Right cardiac atrium (tissue), 5 donors: ENCODE data around the gene CMYA5. TPM values are rescaled to one million over a fixed set of nuclear protein-coding genes. Genes with fewer than 3 reads are reported as not detected.
"Not testable (repeated sequence)": the region's sequence is repeated elsewhere in the genome, so short reads cannot be mapped to it uniquely, and the experiment has no call there.

ENCODE experiments used
- ATAC-seq, 2 donors: fragments of 200-7000 bp; cut with Tn5 transposase; one replicate each; pipeline versions ENCODE4 v1.8.0 to v1.9.1; 2020; ENCODE audit warnings: moderate library complexity in 2 of 2, mild to moderate bottlenecking in 1 of 2
- DNase-seq, 3 donors: peaks; one replicate each; pipeline ENCODE4 v3.0.0-alpha.2; 2020
- H3K27ac ChIP-seq: one replicate; pipeline ENCODE4 v1.5.1; 2013; ENCODE audit warnings: mild to moderate bottlenecking, low read length, control low read depth, moderate library complexity
- H3K27me3 ChIP-seq: one replicate; pipeline ENCODE4 v1.6.1; 2013; ENCODE audit not compliant: control insufficient read depth, insufficient read depth
- H3K4me1 ChIP-seq: one replicate; pipeline ENCODE4 v1.6.1; 2013; ENCODE audit warnings: low read length; ENCODE audit not compliant: control insufficient read depth, insufficient read depth
- H3K4me3 ChIP-seq: one replicate; pipeline ENCODE4 v1.5.1; 2013; ENCODE audit warnings: low read length, control low read depth
- H3K9me3 ChIP-seq: one replicate; pipeline ENCODE4 v1.6.1; 2013; ENCODE audit warnings: low read length; ENCODE audit not compliant: control insufficient read depth
- WGBS: extraction: QIAGEN DNeasy Blood & Tissue Kit; methylation state at CpG from one replicate; pipeline ENCODE4 v1.1.7; 2013; 5-methylcytosine and 5-hydroxymethylcytosine counted together
- intact Hi-C, 4 donors: fragments of 100-400 bp; cut with DNase I; formaldehyde crosslinking; loops; one replicate each; pipeline versions ENCODE4 v1.11.0 to v1.14.0; 2022 to 2023
- polyA plus RNA-seq: library from polyadenylated mRNA; stranded (reverse); fragments of 200-250 nt; gene quantifications from one replicate; pipeline ENCODE4 v1.2.3, GENCODE V29; 2013
- total RNA-seq, 4 donors: library from RNA; stranded (reverse); fragmentation: NEBNext Ultra II Directional; extraction: Animal tissue kit (Norgen Biotek cat#: 25700); gene quantifications; one replicate each; pipeline ENCODE4 v1.2.1, GENCODE V29; 2021
- donor health status: healthy with polysubstance abuse.
- donor health status: DM: no; HTN: yes; CAD: no.
- donor health status: DM: no; HTN: no; CAD: no.
- donor health status: DM: no; HTN: yes; CAD: no; lungs with severe emphysema.
- donor health status: DM: yes; HTN: yes; CAD: no.

CMYA5 gene
- total and polyA plus RNA-seq, 5 donors = 341 to 1,021 (median 757) TPM

GRCh38 chr5:79750611-79751510, 61.2 kb downstream of the CMYA5 start:
- ATAC-seq = peak; percentile 67 to 77
- H3K4me1 ChIP-seq = no peaks in the 10 kb centered on the region
- no peaks in the 10 kb centered on the region for H3K9me3 ChIP-seq
- no peak overlapping the region for H3K27ac ChIP-seq
- H3K27me3 ChIP-seq = no peaks in the 10 kb centered on the region
- 64% methylated on average over 8 of the region's 8 CpGs for WGBS
- no peak for DNase-seq
- H3K4me3 ChIP-seq = no peak overlapping the region
- intact Hi-C loops = no loop called here

GRCh38 chr5:79753092-79753491, 63.5 kb downstream of the CMYA5 start:
- H3K4me3 ChIP-seq = no peak overlapping the region
- DNase-seq (no peak), ATAC-seq (no peak)
- H3K4me1 ChIP-seq = no peaks in the 10 kb centered on the region
- H3K9me3 ChIP-seq = no peaks in the 10 kb centered on the region
- WGBS = 65% methylated on average over 1 of the region's 1 CpG
- intact Hi-C loops = no loop called here
- no peaks in the 10 kb centered on the region for H3K27me3 ChIP-seq
- no peak overlapping the region for H3K27ac ChIP-seq

- no peak overlapping the region for H3K27ac ChIP-seq
- WGBS = 83% methylated on average over 8 of the region's 8 CpGs
Observed at GRCh38 chr5:79753877-79754645, 64.4 kb downstream of the CMYA5 start.

GRCh38 chr5:79754865-79755555, 65.4 kb downstream of the CMYA5 start:
- Histone ChIP-seq H3K4me1 (peaks cover 1% of the 10 kb centered on the region), H3K4me3 (no peak overlapping the region), H3K27ac (no peak overlapping the region), H3K27me3 (no peaks in the 10 kb centered on the region), H3K9me3 (no peaks in the 10 kb centered on the region)
- ATAC-seq = no peak
- no peak for DNase-seq
- WGBS = 90% methylated on average over 7 of the region's 7 CpGs
- intact Hi-C loops = no loop called here

More at GRCh38 chr5:79753877-79754645, 64.4 kb downstream of the CMYA5 start:
- intact Hi-C loops = no loop called here
- no peaks in the 10 kb centered on the region for H3K9me3 ChIP-seq
- no peaks in the 10 kb centered on the region for H3K27me3 ChIP-seq
- ATAC-seq (no peak), DNase-seq (no peak)
- no peaks in the 10 kb centered on the region for H3K4me1 ChIP-seq
- no peak overlapping the region for H3K4me3 ChIP-seq

GRCh38 chr5:79756076-79756475, 66.4 kb downstream of the CMYA5 start:
- Histone ChIP-seq H3K27me3 (no peaks in the 10 kb centered on the region), H3K9me3 (no peaks in the 10 kb centered on the region), H3K27ac (no peak overlapping the region), H3K4me1 (peaks cover 1% of the 10 kb centered on the region), H3K4me3 (no peak overlapping the region)
- WGBS = 66% methylated on average over 4 of the region's 4 CpGs
- ATAC-seq = peak in 1 of 2 donors; percentile 24
- no peak for DNase-seq
- intact Hi-C loops = no loop called here

GRCh38 chr5:79759436-79759835, 69.8 kb downstream of the CMYA5 start:
- intact Hi-C loops = no loop called here
- H3K27ac ChIP-seq = peak overlapping the region; percentile 17
- no peak for ATAC-seq
- WGBS = 91% methylated on average over 2 of the region's 2 CpGs
- peaks cover 1% of the 10 kb centered on the region for H3K4me1 ChIP-seq
- no peak overlapping the region for H3K4me3 ChIP-seq
- no peaks in the 10 kb centered on the region for H3K27me3 ChIP-seq
- H3K9me3 ChIP-seq = no peaks in the 10 kb centered on the region
- DNase-seq = no peak

GRCh38 chr5:79759848-79760247, 70.2 kb downstream of the CMYA5 start:
- Histone ChIP-seq H3K4me3 (no peak overlapping the region), H3K4me1 (peaks cover 1% of the 10 kb centered on the region), H3K27ac (no peak overlapping the region), H3K27me3 (no peaks in the 10 kb centered on the region), H3K9me3 (no peaks in the 10 kb centered on the region)
- 98% methylated on average over 1 of the region's 1 CpG for whole genome bisulfite sequencing
- intact Hi-C loops = no loop called here
- DNase-seq (no peak), ATAC-seq (no peak)

GRCh38 chr5:79762929-79763328, 73.3 kb downstream of the CMYA5 start:
- peaks cover 1% of the 10 kb centered on the region for H3K4me1 ChIP-seq
- intact Hi-C loops = no loop called here
- DNase-seq = peak in 1 of 3 donors; percentile 50
- no peak overlapping the region for H3K4me3 ChIP-seq
- peak; percentile 47 to 51 for ATAC-seq
- no peak overlapping the region for H3K27ac ChIP-seq
- no peaks in the 10 kb centered on the region for H3K27me3 ChIP-seq
- no peaks in the 10 kb centered on the region for H3K9me3 ChIP-seq
- WGBS = 78% methylated on average over 10 of the region's 10 CpGs

- ATAC-seq, DNase-seq, H3K27me3 ChIP-seq, H3K4me1 ChIP-seq, H3K27ac ChIP-seq, H3K4me3 ChIP-seq, H3K9me3 ChIP-seq, intact Hi-C loops: not testable (repeated sequence)
- WGBS = 96% methylated on average over 3 of the region's 3 CpGs
Observed at GRCh38 chr5:79764147-79764546, 74.5 kb downstream of the CMYA5 start.

GRCh38 chr5:79771387-79771786, 81.8 kb downstream of the CMYA5 start:
- Histone ChIP-seq H3K27me3 (no peaks in the 10 kb centered on the region), H3K27ac (no peak overlapping the region), H3K4me1 (no peaks in the 10 kb centered on the region), H3K4me3 (no peak overlapping the region), H3K9me3 (no peaks in the 10 kb centered on the region)
- ATAC-seq = peak; percentile 41 to 57
- WGBS = 57% methylated on average over 2 of the region's 2 CpGs
- intact Hi-C loops = no loop called here
- no peak for DNase-seq

- 92% methylated on average over 5 of the region's 5 CpGs for WGBS
- Histone ChIP-seq H3K4me1 (no peaks in the 10 kb centered on the region), H3K27me3 (no peaks in the 10 kb centered on the region), H3K27ac (no peak overlapping the region), H3K4me3 (no peak overlapping the region), H3K9me3 (no peaks in the 10 kb centered on the region)
- DNase-seq (no peak), ATAC-seq (no peak)
- intact Hi-C loops = no loop called here
Observed at GRCh38 chr5:79772651-79773050, 83.0 kb downstream of the CMYA5 start.
